ENCODE results near the gene ZBTB25. TPM values are rescaled to one million over a fixed set of nuclear protein-coding genes. Genes with fewer than 3 reads are reported as not detected.

Gene ZBTB25
- total RNA-seq, 1 donor, result 11.1 TPM

GRCh38 chr14:64496764-64497163 is 6.9 kb downstream of the ZBTB25 start:
- H3K4me3 ChIP-seq (ENCODE audit: low read depth, low read length), result no peak overlapping the region
- no peak for DNase-seq (ENCODE audit: low read depth)
- TF ChIP-seq CTCF (IDR thresholded peaks at IDR 0.05; ENCODE audit: insufficient read depth, low read length), result no peak

GRCh38 chr14:64495252-64495651 is 8.4 kb downstream of the ZBTB25 start:
- DNase-seq (ENCODE audit: low read depth), result no peak
- no peak for TF ChIP-seq CTCF (IDR thresholded peaks at IDR 0.05; ENCODE audit: insufficient read depth, low read length)
- H3K4me3 ChIP-seq (ENCODE audit: low read depth, low read length), result no peak overlapping the region

GRCh38 chr14:64493455-64493854 is 10.2 kb downstream of the ZBTB25 start:
- H3K4me3 ChIP-seq (ENCODE audit: low read depth, low read length), result no peak overlapping the region
- TF ChIP-seq CTCF (IDR thresholded peaks at IDR 0.05; ENCODE audit: insufficient read depth, low read length), result no peak
- DNase-seq (ENCODE audit: low read depth), result no peak

GRCh38 chr14:64491637-64492036 is 12.0 kb downstream of the ZBTB25 start:
- no peak overlapping the region for H3K4me3 ChIP-seq (ENCODE audit: low read depth, low read length)
- DNase-seq (ENCODE audit: low read depth), result no peak
- no peak for TF ChIP-seq CTCF (IDR thresholded peaks at IDR 0.05; ENCODE audit: insufficient read depth, low read length)

- DNase-seq (ENCODE audit: low read depth), result no peak
- TF ChIP-seq CTCF (IDR thresholded peaks at IDR 0.05; ENCODE audit: insufficient read depth, low read length), result no peak
- no peak overlapping the region for H3K4me3 ChIP-seq (ENCODE audit: low read depth, low read length)
Measured at GRCh38 chr14:64488590-64489099, 15.0 kb downstream of the ZBTB25 start.

- H3K4me3 ChIP-seq (ENCODE audit: low read depth, low read length), result no peak overlapping the region
- DNase-seq (ENCODE audit: low read depth), result peak; percentile 58
Measured at GRCh38 chr14:64478634-64479250, 24.9 kb downstream of the ZBTB25 start.

More at GRCh38 chr14:64478634-64479250, 24.9 kb downstream of the ZBTB25 start:
- TF ChIP-seq CTCF (IDR thresholded peaks at IDR 0.05; ENCODE audit: insufficient read depth, low read length), result peak; percentile 33

Data from fibroblast of the aortic adventitia (primary cell).